Omental fat pad (tissue), 4 donors: Measurements from ENCODE around the gene TMEM120B. TPM values are rescaled to one million over a fixed set of nuclear protein-coding genes. Genes with fewer than 3 reads are reported as not detected.

Experiments
- ATAC-seq: fragments of 150-250 bp; one replicate; pipeline ENCODE4 v1.9.1; 2016; ENCODE audit warnings: mild to moderate bottlenecking, moderate library complexity; ENCODE audit not compliant: low FRiP score
- DNase-seq: peaks from one replicate; pipeline ENCODE4 v3.0.0-alpha.2; 2019; ENCODE audit warnings: low spot score
- total RNA-seq, 4 donors: library from RNA; depleted of rRNA; stranded (reverse); fragments of >200 nt; gene quantifications; one replicate each; pipeline ENCODE4 v1.1.0, GENCODE V29; 2016
- TF ChIP-seq, protein P1 (sequence below), 3 donors: fragments of 450-650 bp; IDR thresholded peaks; one replicate each; pipeline ENCODE4 v1.5.1; 2016 to 2017; ENCODE audit warnings: antibody characterized with exemption in 3 of 3, mild to moderate bottlenecking in 3 of 3, moderate library complexity in 2 of 3

Gene TMEM120B
- total RNA-seq, 4 donors from 2014 or later = 4.9 to 10.7 (median 5.7) TPM

- peak; percentile 91 for ATAC-seq
- DNase-seq = no peak
- TF ChIP-seq, protein P1, sequence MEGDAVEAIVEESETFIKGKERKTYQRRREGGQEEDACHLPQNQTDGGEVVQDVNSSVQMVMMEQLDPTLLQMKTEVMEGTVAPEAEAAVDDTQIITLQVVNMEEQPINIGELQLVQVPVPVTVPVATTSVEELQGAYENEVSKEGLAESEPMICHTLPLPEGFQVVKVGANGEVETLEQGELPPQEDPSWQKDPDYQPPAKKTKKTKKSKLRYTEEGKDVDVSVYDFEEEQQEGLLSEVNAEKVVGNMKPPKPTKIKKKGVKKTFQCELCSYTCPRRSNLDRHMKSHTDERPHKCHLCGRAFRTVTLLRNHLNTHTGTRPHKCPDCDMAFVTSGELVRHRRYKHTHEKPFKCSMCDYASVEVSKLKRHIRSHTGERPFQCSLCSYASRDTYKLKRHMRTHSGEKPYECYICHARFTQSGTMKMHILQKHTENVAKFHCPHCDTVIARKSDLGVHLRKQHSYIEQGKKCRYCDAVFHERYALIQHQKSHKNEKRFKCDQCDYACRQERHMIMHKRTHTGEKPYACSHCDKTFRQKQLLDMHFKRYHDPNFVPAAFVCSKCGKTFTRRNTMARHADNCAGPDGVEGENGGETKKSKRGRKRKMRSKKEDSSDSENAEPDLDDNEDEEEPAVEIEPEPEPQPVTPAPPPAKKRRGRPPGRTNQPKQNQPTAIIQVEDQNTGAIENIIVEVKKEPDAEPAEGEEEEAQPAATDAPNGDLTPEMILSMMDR (IDR thresholded peaks at IDR 0.05) = no peak
Measured at GRCh38 chr12:121748571-121749265, 36.2 kb downstream of the TMEM120B start.

- DNase-seq = no peak
- TF ChIP-seq, protein P1 (IDR thresholded peaks at IDR 0.05) = no peak
- no peak for ATAC-seq
Measured at GRCh38 chr12:121749267-121749666, 36.7 kb downstream of the TMEM120B start.

GRCh38 chr12:121750507-121750955 is 38.0 kb downstream of the TMEM120B start:
- ATAC-seq (no peak), DNase-seq (no peak)
- TF ChIP-seq, protein P1 (IDR thresholded peaks at IDR 0.05) = no peak

DNA sequence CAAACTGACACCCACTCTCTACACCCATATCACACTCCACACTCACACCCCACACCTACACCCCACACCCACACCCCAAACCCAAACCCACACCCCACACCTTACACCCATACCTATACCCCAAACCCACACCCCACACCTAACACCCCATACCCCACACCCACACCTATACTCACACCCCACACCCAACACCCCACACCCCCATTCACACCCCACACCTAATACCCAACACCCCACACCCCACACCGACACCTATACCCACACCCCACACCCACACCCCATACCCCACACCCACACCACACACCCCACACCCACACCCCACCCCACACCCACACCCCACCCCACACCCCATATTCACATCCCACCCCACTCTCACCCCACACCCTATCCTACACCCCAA is 38.5 kb downstream of the TMEM120B start:
- DNase-seq = no peak
- ATAC-seq = no peak
- TF ChIP-seq, protein P1 (IDR thresholded peaks at IDR 0.05) = no peak

DNA sequence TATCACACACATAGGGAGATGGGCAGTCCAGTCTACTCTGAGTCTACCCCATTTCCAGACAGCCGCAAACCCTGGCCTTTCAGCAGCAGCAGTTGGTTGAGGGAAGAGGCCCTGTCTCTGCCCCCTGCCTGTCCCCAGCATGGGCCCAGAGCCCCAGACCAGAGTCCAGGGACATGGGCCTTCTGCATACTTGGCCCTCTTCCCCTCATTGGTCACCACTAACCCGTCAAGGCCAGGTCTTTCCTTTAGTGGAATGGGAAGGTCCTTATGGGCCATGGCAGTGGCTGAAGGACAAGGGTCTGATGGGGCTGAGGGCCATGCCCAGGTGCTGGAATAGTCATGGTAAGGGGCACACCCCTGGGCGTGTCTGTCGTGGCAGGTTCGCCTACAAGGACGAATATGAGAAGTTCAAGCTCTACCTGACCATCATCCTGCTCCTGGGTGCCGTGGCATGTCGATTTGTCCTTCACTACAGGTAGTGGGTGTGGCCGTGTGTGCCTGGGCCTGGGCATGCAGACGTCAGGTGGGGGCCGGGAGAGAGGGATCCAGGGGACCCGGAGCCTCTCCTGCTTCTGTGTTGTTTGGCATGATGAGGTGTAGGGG is 39.3 kb downstream of the TMEM120B start:
- DNase-seq (no peak), ATAC-seq (no peak)
- TF ChIP-seq, protein P1 (IDR thresholded peaks at IDR 0.05) = no peak

DNA sequence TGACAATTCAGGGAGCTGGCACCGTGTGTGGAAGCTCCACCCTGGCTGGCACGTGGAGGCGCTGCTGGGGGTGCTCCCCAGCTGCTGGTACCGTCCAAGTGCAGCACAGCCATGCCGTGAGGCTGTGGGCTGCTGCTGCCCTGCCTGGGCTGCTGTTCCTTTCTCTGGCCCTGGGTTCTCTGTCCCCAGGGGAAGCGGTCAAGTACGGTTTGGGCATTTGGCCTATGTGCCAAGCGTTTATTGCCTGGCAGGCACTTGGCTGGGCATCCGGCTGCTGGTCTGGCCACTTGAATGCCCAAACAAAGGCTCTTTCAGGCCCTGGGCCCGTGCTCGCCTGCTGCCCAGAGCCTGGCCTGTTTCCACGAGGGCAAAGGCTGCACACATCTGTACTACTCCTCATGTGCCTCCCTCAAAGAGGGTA is 41.3 kb downstream of the TMEM120B start:
- TF ChIP-seq, protein P1 (IDR thresholded peaks at IDR 0.05) = no peak
- ATAC-seq = no peak
- DNase-seq = no peak

GRCh38 chr12:121754836-121755235 is 42.3 kb downstream of the TMEM120B start:
- DNase-seq = no peak
- TF ChIP-seq, protein P1 (IDR thresholded peaks at IDR 0.05) = no peak
- no peak for ATAC-seq
